Measurements from ENCODE around the gene TRIP12. TPM values are rescaled to one million over a fixed set of nuclear protein-coding genes. Genes with fewer than 3 reads are reported as not detected.

TRIP12 gene
- total and polyA plus RNA-seq, 4 donors, result 18.6 to 358 (median 118) TPM

DNA sequence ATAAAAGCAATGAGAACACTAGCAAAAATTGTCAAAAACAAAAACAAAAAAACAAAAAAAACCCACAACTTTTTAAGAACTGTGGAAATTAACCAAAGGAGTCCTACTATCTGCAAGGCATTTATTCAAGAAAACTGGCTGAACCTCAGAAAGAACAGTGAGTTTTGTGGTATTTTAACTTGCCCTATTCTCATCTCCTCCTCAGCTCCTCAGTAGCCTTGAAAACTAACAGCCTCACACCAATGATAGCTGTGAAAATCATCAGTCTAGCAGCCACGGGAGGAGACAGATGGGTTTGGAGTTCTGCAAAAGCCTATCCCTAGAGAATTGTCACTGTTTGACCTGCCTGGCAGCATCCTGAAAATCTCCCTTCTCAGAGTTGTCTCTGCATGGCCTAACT lies 187.4 kb downstream of the TRIP12 start:
- peaks cover 0 to 2% (median 0%) of the 10 kb centered on the region in 5 donors for H3K4me1 ChIP-seq (ENCODE audit: control insufficient read depth in 5 of 5, insufficient read depth in 5 of 5, low read length in 5 of 5)
- no peaks in the 10 kb centered on the region for H3K27me3 ChIP-seq (ENCODE audit: control insufficient read depth in 3 of 3, insufficient read depth in 3 of 3, low read length in 2 of 3)
- 69 to 74% methylated on average over 1 of the region's 1 CpG for WGBS, 2 donors
- H3K9me3 ChIP-seq (ENCODE audit: control insufficient read depth in 4 of 4, insufficient read depth in 3 of 4, low read length in 3 of 4), result peaks cover 0 to 10% (median 5%) of the 10 kb centered on the region in 4 donors
- H3K9ac ChIP-seq (ENCODE audit: insufficient read depth in 1 of 2, low read length in 2 of 2), result no peak overlapping the region
- no peak overlapping the region for H3K27ac ChIP-seq (ENCODE audit: low read depth in 1 of 2, low read length in 1 of 2)
- ATAC-seq (ENCODE audit: insufficient read depth, low FRiP score) (no peak), DNase-seq (no peak)
- TF ChIP-seq, protein P1, sequence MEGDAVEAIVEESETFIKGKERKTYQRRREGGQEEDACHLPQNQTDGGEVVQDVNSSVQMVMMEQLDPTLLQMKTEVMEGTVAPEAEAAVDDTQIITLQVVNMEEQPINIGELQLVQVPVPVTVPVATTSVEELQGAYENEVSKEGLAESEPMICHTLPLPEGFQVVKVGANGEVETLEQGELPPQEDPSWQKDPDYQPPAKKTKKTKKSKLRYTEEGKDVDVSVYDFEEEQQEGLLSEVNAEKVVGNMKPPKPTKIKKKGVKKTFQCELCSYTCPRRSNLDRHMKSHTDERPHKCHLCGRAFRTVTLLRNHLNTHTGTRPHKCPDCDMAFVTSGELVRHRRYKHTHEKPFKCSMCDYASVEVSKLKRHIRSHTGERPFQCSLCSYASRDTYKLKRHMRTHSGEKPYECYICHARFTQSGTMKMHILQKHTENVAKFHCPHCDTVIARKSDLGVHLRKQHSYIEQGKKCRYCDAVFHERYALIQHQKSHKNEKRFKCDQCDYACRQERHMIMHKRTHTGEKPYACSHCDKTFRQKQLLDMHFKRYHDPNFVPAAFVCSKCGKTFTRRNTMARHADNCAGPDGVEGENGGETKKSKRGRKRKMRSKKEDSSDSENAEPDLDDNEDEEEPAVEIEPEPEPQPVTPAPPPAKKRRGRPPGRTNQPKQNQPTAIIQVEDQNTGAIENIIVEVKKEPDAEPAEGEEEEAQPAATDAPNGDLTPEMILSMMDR (IDR thresholded peaks at IDR 0.05; ENCODE audit: control extremely low read depth, extremely low read depth), result no peak
- H3K36me3 ChIP-seq (ENCODE audit: control insufficient read depth in 4 of 4, insufficient read depth in 4 of 4, low read length in 4 of 4), result no peaks in the 10 kb centered on the region
- no peak overlapping the region for H3K4me3 ChIP-seq

DNA sequence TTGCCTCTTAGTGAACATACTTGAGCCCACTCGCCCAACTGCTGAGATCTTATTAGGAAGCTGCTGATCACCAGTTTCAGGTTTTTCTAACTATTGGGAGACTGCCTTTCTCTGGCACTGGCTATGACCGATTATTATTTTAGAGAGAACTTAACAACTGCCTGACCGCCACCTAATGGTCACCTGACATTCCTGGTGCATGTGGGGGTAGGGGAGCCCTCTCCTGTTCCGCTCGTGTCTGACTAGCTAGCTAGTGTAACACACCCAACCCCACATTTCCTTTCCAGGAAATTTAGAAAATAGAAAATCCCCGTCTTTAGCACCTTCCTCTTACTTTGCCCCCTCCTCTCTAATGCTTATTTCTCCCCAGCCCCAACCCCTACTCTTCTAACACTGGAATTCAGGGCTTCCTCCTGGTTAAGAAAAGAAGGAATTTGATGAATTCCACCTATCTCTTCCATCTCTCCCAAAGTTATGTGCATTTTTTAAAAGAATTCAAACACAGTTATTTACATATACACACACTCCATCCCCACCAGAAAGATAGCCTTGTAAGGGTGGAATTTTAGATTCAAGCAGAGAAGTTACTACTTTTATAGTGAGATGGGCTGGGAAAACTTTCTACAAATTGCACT lies 188.1 kb downstream of the TRIP12 start:
- DNase-seq (no peak), ATAC-seq (ENCODE audit: insufficient read depth, low FRiP score) (no peak)
- Histone ChIP-seq H3K36me3 (ENCODE audit: control insufficient read depth in 4 of 4, insufficient read depth in 4 of 4, low read length in 4 of 4) (no peaks in the 10 kb centered on the region), H3K9ac (ENCODE audit: insufficient read depth in 1 of 2, low read length in 2 of 2) (no peak overlapping the region), H3K4me1 (ENCODE audit: control insufficient read depth in 5 of 5, insufficient read depth in 5 of 5, low read length in 5 of 5) (peaks cover 0 to 2% (median 0%) of the 10 kb centered on the region in 5 donors), H3K27ac (ENCODE audit: low read depth in 1 of 2, low read length in 1 of 2) (no peak overlapping the region), H3K27me3 (ENCODE audit: control insufficient read depth in 3 of 3, insufficient read depth in 3 of 3, low read length in 2 of 3) (no peaks in the 10 kb centered on the region), H3K9me3 (ENCODE audit: control insufficient read depth in 4 of 4, insufficient read depth in 3 of 4, low read length in 3 of 4) (peaks cover 0 to 10% (median 5%) of the 10 kb centered on the region in 4 donors), H3K4me3 (no peak overlapping the region)
- TF ChIP-seq, protein P1 (IDR thresholded peaks at IDR 0.05; ENCODE audit: control extremely low read depth, extremely low read depth), result no peak
- WGBS, 2 donors, result 67 to 71% methylated on average over 6 of the region's 6 CpGs

DNA sequence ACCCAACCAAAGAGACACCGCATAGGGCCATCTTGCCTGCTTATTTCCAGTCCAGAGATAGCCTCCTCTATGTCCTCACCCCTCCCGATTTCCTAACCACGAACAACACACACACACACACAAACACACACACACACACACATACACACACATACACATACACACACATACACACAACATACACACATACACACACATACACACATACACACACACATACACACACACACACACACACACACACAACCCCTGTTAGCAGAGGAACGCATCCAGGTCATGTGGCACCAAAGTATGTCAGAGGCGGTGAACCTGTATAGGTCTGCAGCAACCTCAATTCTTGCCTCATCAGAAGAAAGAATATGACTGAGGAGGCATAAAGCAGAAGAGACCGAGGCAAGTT lies 188.9 kb downstream of the TRIP12 start:
- no peaks in the 10 kb centered on the region for H3K27me3 ChIP-seq (ENCODE audit: control insufficient read depth in 3 of 3, insufficient read depth in 3 of 3, low read length in 2 of 3)
- H3K27ac ChIP-seq (ENCODE audit: low read depth in 1 of 2, low read length in 1 of 2), result no peak overlapping the region
- peaks cover 0 to 10% (median 3%) of the 10 kb centered on the region in 4 donors for H3K9me3 ChIP-seq (ENCODE audit: control insufficient read depth in 4 of 4, insufficient read depth in 3 of 4, low read length in 3 of 4)
- ATAC-seq (ENCODE audit: insufficient read depth, low FRiP score) (no peak), DNase-seq (no peak)
- no peak overlapping the region for H3K9ac ChIP-seq (ENCODE audit: insufficient read depth in 1 of 2, low read length in 2 of 2)
- 85 to 94% methylated on average over 6 of the region's 6 CpGs for WGBS, 2 donors
- TF ChIP-seq, protein P1 (IDR thresholded peaks at IDR 0.05; ENCODE audit: control extremely low read depth, extremely low read depth), result no peak
- peaks cover 0 to 2% (median 0%) of the 10 kb centered on the region in 5 donors for H3K4me1 ChIP-seq (ENCODE audit: control insufficient read depth in 5 of 5, insufficient read depth in 5 of 5, low read length in 5 of 5)
- no peaks in the 10 kb centered on the region for H3K36me3 ChIP-seq (ENCODE audit: control insufficient read depth in 4 of 4, insufficient read depth in 4 of 4, low read length in 4 of 4)
- H3K4me3 ChIP-seq, result no peak overlapping the region

All from lung (tissue), 12 donors.